GM13976 (cell line): ENCODE results near the gene ANXA4.

Source experiments
- DNase-seq: peaks from one replicate; pipeline ENCODE4 v3.0.0; 2012; ENCODE audit warnings: low spot score
- CTCF ChIP-seq: IDR thresholded peaks from 2 replicates; pipeline ENCODE4 v1.5.1; 2012; ENCODE audit warnings: borderline replicate concordance, mild to moderate bottlenecking; ENCODE audit not compliant: insufficient read depth; ENCODE audit errors: extremely low read depth, missing control alignments, control extremely low read depth
- in situ Hi-C: fragments of 300-500 bp; cut with MboI; formaldehyde crosslinking; loops from one replicate; pipeline ENCODE4 v1.12.0; 2022; ENCODE audit warnings: low sequenced_read_pairs, mixed read lengths, inconsistent platforms; ENCODE audit not compliant: unreplicated experiment

The ANXA4 gene

GRCh38 chr2:69744456-69744855, 2.5 kb downstream of the ANXA4 start:
- DNase-seq, result no peak
- no peak for TF ChIP-seq CTCF
- in situ Hi-C loops, result no loop called here

GRCh38 chr2:69745035-69745434, 3.1 kb downstream of the ANXA4 start:
- DNase-seq, result no peak
- in situ Hi-C loops, result no loop called here
- TF ChIP-seq CTCF, result no peak

DNA sequence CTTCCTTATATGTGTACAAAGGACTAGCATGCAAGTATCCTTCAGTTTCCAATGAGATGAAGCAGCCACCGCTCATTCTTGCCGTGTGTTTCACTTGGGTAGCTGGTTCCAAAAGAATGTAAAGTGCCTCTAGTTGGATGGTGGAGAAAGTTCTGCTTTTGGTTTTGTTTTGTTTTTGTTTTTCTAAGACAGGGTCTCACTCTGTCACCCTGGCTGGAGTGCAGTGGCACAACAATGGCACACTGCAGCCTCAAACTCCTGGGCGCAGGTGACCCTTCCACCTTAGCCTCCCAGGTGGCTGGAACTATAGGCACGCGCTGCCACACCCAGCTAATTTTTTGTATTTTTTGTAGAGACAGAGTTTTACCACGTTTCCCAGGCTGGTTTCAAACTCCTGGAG, 8.3 kb downstream of the ANXA4 start:
- no peak for TF ChIP-seq CTCF
- in situ Hi-C loops, result no loop called here
- no peak for DNase-seq

DNA sequence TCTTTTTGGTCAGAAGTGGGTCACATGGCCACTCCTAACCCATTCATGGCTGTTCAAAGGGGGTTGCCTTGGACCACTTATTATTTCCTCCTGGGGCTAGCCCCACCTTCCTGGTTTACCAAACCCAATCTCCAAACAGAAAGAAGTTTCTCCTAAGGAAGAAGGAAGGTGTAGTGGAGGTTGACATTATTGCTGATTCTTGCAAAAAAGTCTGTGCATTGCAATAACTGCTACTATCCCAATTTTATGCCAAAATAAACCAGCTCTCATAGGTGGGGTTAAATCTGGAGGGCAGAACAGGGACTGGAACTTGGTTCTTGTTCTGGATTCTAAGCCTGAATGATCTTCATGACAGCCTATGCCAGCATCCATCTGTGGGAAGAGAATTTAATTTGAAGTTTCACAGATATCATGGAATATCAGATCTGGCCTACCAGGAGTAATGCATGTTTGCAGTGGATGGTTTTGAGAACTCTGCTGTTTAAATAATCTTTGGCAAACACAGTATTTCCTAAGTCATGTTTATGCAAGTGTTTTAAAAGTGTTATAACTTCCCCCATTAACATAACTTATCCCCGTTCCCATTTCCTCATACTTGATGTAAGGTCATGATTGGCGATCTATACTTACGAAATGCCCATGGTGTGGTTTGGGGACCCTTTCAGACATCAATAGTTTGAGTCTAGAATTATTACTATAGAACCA, 11.9 kb downstream of the ANXA4 start:
- in situ Hi-C loops, result no loop called here
- no peak for DNase-seq
- TF ChIP-seq CTCF, result no peak

- in situ Hi-C loops, result no loop called here
- no peak for DNase-seq
- TF ChIP-seq CTCF, result no peak
These were observed 12.7 kb downstream of the ANXA4 start for GRCh38 chr2:69754633-69755032.

GRCh38 chr2:69755862-69756467, 14.0 kb downstream of the ANXA4 start:
- DNase-seq, result no peak

More at GRCh38 chr2:69755862-69756467, 14.0 kb downstream of the ANXA4 start:
- in situ Hi-C loops, result no loop called here
- no peak for TF ChIP-seq CTCF
